ENCODE measurements around the gene CLN6. TPM values are rescaled to one million over a fixed set of nuclear protein-coding genes. Genes with fewer than 3 reads are reported as not detected.

CLN6 gene
- total and polyA plus RNA-seq, 9 of the 15 experiments (the other 6 are each of a cell fraction or from before 2014, with no cell fraction given), result 0.71 to 53.3 (median 39.3) TPM

DNA sequence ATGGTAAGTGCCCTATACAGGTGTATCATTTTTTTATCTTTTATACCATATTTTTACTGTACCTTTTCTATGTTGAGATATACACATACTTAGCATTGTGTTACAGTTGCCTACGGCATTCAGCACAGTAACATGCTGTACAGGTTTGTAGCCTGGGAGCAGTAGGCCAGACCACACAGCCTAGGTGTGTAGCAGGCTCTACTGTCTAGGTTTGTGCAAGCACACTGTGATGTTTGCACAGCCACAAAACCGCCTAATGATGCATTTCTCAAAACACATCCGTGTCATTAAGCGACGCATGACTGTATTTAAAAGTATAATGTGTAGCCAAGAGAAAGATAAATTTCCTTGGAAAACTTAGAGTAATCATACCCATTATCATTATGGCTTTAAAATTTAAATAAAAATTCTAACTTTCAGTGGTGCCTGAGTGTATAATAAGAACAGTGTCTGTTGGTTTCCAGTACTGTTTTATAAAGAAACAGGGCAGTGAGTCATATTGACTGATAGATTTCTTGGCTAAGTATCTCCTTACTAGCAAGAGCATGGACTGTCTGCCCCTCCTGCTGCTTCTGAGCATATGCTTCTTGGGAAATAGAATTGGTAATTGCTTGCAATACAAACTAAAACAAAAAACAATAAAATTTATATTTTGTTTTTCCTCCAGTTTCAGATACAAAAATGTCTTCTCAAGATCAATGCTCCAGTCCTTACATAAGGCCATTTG, 42.7 kb downstream of the CLN6 start:
- POLR2A ChIA-PET, result interaction anchor here (1.2 kb wide), 1 partner anchor 12 kb away, joined by 3 read pairs; no protein-coding TSS in a partner anchor
- Histone ChIP-seq H3K79me2 (ENCODE audit: control insufficient read depth, insufficient read depth, low read length) (no peaks in the 10 kb centered on the region), H3K4me2 (ENCODE audit: insufficient read depth, low read length) (no peak overlapping the region), H3K36me3 (ENCODE audit: control insufficient read depth, insufficient read depth, low read length) (peaks cover 87% of the 10 kb centered on the region), H3K4me3 (no peak overlapping the region), H3K9ac (ENCODE audit: insufficient read depth in 1 of 2, low read depth in 2 of 2, low read length in 2 of 2) (no peak overlapping the region), H2AFZ (ENCODE audit: low read depth, low read length) (no peak overlapping the region), H3K27ac (ENCODE audit: extremely low read depth, low read depth, low read length) (no peak overlapping the region), H4K20me1 (replicated peaks; ENCODE audit: control insufficient read depth, insufficient read depth, low read length) (no peaks in the 10 kb centered on the region), H3K9me3 (replicated peaks; ENCODE audit: control insufficient read depth, insufficient read depth, low read depth, low read length) (no peaks in the 10 kb centered on the region), H3K27me3 (ENCODE audit: control insufficient read depth in 2 of 2, insufficient read depth in 2 of 2, low read length in 2 of 2) (no peaks in the 10 kb centered on the region), H3K9me1 (ENCODE audit: control insufficient read depth, insufficient read depth, low read length) (no peaks in the 10 kb centered on the region), H3K4me1 (replicated peaks in 1 of 2; ENCODE audit: control insufficient read depth in 2 of 2, insufficient read depth in 2 of 2, low read length in 2 of 2) (no peaks in the 10 kb centered on the region)
- intact Hi-C loops (cut with micrococcal nuclease) (no loop called here), in situ Hi-C loops (cut with MboI) (no loop called here)
- ATAC-seq, result no peak; the same call in 2 of the 3 replicates
- FAIRE-seq, result no peak
- TF ChIP-seq POLR3A (IDR thresholded peaks at IDR 0.05; ENCODE audit: borderline replicate concordance, extremely low read depth, insufficient read depth, insufficient read length) (no peak), POLR2AphosphoS2 (IDR thresholded peaks at IDR 0.05; ENCODE audit: low read length) (0 out of 2 replicates have a peak, but pooled peaks have one; percentile 10)
- BruUV-seq (replicated peaks), result no TSS peak
- DNase-seq (ENCODE audit: extremely low read depth in 1 of 4, low spot score in 3 of 4), result no peak
- CTCF ChIA-PET (ENCODE audit: low intra/inter-chr PET ratio), result no interaction called here
- 75% methylated on average over 5 of the region's 5 CpGs for WGBS (ENCODE audit: insufficient coverage, low coverage, missing lambda C conversion rate)

- BruUV-seq (replicated peaks), result no TSS peak
- DNase-seq (ENCODE audit: extremely low read depth in 1 of 4, low spot score in 3 of 4), result no peak
- TF ChIP-seq RBBP5 (IDR thresholded peaks at IDR 0.05; ENCODE audit: borderline replicate concordance, insufficient read depth, low read length, poor library complexity, severe bottlenecking) (no peak), ZNF316 (IDR thresholded peaks at IDR 0.05) (peak; percentile 76)
Measured at GRCh38 chr15:68184616-68185480, 44.7 kb downstream of the CLN6 start.

More at GRCh38 chr15:68184616-68185480, 44.7 kb downstream of the CLN6 start:
- H3K36me3 ChIP-seq (ENCODE audit: control insufficient read depth, insufficient read depth, low read length), result peaks cover 88% of the 10 kb centered on the region
- no peak overlapping the region for H3K4me2 ChIP-seq (ENCODE audit: insufficient read depth, low read length)
- POLR2A ChIA-PET, result interaction anchor here (1.2 kb wide), 1 partner anchor 332 kb away, joined by 3 read pairs; no protein-coding TSS in a partner anchor
- no peaks in the 10 kb centered on the region for H4K20me1 ChIP-seq (replicated peaks; ENCODE audit: control insufficient read depth, insufficient read depth, low read length)
- intact Hi-C loops (cut with micrococcal nuclease), result no loop called here
- no peak for ATAC-seq
- no peaks in the 10 kb centered on the region for H3K79me2 ChIP-seq (ENCODE audit: control insufficient read depth, insufficient read depth, low read length)
- H3K4me3 ChIP-seq, result no peak overlapping the region
- CTCF ChIA-PET (ENCODE audit: low intra/inter-chr PET ratio), result no interaction called here
- WGBS (ENCODE audit: insufficient coverage, low coverage, missing lambda C conversion rate), result 90% methylated on average over 5 of the region's 5 CpGs
- H2AFZ ChIP-seq (ENCODE audit: low read depth, low read length), result no peak overlapping the region
- no peak overlapping the region for H3K9ac ChIP-seq (ENCODE audit: insufficient read depth in 1 of 2, low read depth in 2 of 2, low read length in 2 of 2)
- no peaks in the 10 kb centered on the region for H3K27me3 ChIP-seq (ENCODE audit: control insufficient read depth in 2 of 2, insufficient read depth in 2 of 2, low read length in 2 of 2)
- in situ Hi-C loops (cut with MboI), result no loop called here
- FAIRE-seq, result peak; percentile 57
- no peaks in the 10 kb centered on the region for H3K9me1 ChIP-seq (ENCODE audit: control insufficient read depth, insufficient read depth, low read length)
- H3K4me1 ChIP-seq (replicated peaks in 1 of 2; ENCODE audit: control insufficient read depth in 2 of 2, insufficient read depth in 2 of 2, low read length in 2 of 2), result no peaks in the 10 kb centered on the region
- H3K9me3 ChIP-seq (replicated peaks; ENCODE audit: control insufficient read depth, insufficient read depth, low read depth, low read length), result no peaks in the 10 kb centered on the region
- no peak overlapping the region for H3K27ac ChIP-seq (ENCODE audit: extremely low read depth, low read depth, low read length)
